Uterus (tissue), 2 donors: ENCODE results near the gene FAM120B.
"Not testable (repeated sequence)": the region's sequence is repeated elsewhere in the genome, so short reads cannot be mapped to it uniquely, and the experiment has no call there.

ENCODE experiments used
- CTCF ChIP-seq, 4 experiments: fragments of 200-600 bp in 2 of 4; fragments of 450-650 bp in 2 of 4; sonication (generic) in 2 of 4; IDR thresholded peaks; one replicate each; pipeline ENCODE4 v1.5.1; 2016 to 2019; ENCODE audit warnings: antibody characterized with exemption in 4 of 4, mild to moderate bottlenecking in 2 of 4, moderate library complexity in 1 of 4
- POLR2A ChIP-seq, 2 donors: fragments of 450-650 bp; IDR thresholded peaks; one replicate each; pipeline ENCODE4 v1.6.1; 2016; ENCODE audit warnings: antibody characterized with exemption in 2 of 2, mild to moderate bottlenecking in 1 of 2, moderate library complexity in 1 of 2

GRCh38 chr6:170351456-170351855, 44.9 kb downstream of the FAM120B start:
- TF ChIP-seq CTCF, POLR2A (IDR thresholded peaks at IDR 0.05): not testable (repeated sequence)
